Colon (tissue), 2 donors: Measurements from ENCODE around the gene THSD7B.
"Not testable (repeated sequence)": the region's sequence is repeated elsewhere in the genome, so short reads cannot be mapped to it uniquely, and the experiment has no call there.

Source experiments
- FAIRE-seq: peaks from 2 replicates; lab custom pipeline; 2012; peaks lifted over from hg19 to GRCh38; lab: Jason Lieb, UNC
- donor health status: control.
- donor health status: control.

The THSD7B gene, protein sequence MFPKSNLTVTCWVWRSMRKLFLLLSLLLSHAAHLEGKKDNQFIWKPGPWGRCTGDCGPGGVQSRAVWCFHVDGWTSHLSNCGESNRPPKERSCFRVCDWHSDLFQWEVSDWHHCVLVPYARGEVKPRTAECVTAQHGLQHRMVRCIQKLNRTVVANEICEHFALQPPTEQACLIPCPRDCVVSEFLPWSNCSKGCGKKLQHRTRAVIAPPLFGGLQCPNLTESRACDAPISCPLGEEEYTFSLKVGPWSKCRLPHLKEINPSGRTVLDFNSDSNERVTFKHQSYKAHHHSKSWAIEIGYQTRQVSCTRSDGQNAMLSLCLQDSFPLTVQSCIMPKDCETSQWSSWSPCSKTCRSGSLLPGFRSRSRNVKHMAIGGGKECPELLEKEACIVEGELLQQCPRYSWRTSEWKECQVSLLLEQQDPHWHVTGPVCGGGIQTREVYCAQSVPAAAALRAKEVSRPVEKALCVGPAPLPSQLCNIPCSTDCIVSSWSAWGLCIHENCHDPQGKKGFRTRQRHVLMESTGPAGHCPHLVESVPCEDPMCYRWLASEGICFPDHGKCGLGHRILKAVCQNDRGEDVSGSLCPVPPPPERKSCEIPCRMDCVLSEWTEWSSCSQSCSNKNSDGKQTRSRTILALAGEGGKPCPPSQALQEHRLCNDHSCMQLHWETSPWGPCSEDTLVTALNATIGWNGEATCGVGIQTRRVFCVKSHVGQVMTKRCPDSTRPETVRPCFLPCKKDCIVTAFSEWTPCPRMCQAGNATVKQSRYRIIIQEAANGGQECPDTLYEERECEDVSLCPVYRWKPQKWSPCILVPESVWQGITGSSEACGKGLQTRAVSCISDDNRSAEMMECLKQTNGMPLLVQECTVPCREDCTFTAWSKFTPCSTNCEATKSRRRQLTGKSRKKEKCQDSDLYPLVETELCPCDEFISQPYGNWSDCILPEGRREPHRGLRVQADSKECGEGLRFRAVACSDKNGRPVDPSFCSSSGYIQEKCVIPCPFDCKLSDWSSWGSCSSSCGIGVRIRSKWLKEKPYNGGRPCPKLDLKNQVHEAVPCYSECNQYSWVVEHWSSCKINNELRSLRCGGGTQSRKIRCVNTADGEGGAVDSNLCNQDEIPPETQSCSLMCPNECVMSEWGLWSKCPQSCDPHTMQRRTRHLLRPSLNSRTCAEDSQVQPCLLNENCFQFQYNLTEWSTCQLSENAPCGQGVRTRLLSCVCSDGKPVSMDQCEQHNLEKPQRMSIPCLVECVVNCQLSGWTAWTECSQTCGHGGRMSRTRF (N-terminal part only)

DNA sequence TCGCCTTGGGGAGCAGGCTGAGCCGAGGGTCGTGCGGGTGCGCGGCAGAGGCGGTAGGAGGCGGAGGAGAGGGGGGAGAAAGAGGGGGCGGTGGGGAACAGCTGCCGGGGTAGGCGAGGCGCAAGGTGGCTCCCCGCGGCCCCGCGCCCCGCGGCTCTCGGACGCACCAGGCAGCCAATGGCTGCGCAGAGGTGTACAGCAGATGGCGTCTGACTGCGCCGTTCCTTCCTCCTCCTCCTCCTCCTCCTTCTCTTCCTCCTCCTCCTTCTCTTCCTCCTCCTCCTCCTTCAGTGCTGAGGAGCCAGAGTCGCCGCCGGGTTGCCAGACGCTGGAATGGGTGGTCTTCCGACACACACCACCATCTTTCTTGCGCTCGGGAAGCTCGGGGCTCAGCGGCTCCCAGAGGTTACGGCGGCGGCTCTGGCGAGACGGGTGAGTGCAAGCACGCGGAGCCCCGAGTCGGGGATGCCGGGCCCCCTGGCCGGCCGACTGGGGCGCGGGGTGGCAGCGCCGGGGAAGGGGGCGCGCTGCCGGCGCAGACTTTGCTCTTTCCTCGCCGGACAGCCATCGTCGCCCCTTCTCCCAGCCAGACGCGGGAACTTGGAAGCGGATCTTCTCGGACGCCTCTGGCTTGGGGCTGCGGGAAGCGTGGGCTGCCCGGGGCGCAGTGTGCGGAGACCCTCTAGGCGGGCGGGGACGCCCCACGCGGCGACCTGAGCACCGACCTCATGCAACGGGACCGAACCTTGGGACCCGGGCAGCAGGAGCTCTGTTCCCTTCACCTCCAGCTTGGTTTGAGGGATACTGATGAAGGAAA lies at the start of gene THSD7B:
THSD7B (plus strand) TSS at position 290 of the 817 bp plus-strand sequence. CDS start 116,634 bp downstream, outside the sequence.
- FAIRE-seq, result no peak

DNA sequence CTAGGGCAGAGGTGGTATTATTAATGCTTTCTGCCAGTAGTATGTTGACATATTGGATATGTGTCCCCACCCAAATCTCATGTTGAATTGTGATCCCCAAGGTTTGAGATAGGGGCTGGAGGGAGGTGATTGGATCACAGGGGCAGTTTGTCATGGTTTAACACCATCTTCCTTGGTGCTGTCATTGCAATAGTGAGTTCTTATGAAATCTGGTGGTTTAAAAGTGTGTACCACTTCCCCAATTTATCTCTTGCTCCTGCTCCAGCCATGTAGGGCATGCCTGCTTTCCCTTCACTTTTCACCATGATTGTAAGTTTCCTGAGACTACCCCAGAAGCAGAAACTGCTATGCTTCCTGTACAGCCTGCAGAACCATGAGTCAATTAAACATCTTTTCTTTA lies 47.1 kb upstream of the THSD7B start:
- FAIRE-seq, result no peak

DNA sequence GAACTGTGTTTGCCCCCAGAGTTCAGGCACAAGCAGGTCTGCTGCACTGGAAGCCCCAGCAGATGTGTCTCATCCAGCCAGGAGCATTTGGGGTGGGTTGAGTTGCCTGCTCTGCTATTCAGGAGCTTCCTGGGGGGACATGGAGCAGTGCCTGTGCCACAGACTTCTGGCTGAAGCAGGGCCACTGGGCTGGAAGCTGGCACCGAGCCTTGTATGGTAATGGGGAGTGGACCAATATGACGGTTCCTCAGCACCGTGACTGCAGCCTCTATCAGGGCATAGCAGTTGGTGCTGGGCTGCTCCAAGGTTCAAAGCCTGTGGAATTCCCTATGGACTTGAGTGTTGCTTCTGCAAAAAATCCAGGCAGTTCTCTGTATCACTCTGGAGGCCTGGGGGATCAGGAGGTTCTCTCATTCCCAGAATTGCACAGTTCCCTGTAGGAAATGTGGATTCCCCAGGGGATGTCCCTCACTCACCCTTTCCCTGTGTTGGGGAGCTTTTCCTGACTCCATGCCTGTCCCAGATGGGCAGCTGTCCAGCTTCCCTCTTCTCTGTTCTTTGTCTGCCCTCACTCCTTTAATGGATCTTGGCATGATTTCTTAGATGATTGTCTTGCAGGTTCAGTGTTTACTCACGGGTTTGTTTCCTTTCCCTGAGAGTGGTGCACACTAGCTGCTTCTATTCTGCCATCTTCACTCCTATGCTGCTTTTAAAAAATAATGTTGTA lies 37.2 kb upstream of the THSD7B start:
- no peak for FAIRE-seq

DNA sequence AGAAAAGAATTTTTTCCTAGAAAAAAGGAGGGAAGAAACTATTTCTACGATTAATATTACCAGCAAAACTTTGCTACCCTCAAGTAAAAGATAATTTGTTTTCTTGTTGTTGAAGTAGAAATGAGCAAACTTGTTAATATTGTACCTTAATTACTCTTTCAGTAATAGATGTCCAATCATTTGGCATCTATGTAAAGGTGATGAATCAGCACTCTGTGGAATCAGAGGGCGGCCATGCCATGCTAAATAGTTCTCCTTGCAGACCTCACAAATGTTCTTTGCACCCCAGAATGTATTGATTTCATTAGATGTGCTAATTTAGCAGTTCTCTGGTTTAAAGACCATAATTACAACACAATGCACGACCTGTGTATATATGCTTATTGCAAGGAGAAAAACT lies 29.1 kb upstream of the THSD7B start:
- no peak for FAIRE-seq

DNA sequence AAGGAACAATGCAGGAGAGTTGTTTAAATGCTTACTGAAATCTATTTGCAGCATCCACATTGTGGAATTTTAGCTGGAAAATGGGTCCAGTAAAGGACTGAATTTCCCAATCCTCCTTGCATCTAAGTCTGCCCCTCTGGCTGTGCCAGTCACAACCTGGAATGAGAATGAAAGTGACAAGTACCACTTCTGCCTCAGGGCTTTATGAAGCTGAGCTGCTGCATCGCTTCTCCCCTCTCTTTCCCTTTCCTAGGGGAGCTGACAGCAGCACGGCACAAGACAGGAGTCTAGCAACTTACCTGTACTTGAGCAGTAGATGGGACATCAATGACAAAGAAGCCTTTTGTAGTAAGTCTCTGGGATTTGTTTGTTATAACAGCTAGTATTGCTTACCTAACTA lies 27.3 kb upstream of the THSD7B start:
- FAIRE-seq, result no peak

DNA sequence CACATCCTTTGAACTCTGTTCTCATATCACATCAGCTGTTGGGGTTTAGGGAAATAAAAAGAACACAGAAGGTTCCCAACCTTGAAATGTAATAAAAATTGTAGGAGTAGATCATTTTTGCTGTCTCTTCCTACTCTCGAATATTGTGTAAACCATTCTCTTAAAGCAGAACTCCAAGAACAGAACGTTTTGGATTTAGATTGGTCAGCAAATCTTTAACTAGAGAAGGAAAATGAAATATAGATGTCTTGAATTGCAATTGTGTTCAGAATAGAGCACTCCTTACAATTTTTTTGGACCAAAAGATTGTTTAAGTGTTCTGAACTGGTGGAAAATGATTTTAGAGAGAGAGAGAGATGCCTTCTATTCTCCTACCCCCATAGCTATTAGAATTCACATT lies 23.9 kb upstream of the THSD7B start:
- FAIRE-seq, result no peak

DNA sequence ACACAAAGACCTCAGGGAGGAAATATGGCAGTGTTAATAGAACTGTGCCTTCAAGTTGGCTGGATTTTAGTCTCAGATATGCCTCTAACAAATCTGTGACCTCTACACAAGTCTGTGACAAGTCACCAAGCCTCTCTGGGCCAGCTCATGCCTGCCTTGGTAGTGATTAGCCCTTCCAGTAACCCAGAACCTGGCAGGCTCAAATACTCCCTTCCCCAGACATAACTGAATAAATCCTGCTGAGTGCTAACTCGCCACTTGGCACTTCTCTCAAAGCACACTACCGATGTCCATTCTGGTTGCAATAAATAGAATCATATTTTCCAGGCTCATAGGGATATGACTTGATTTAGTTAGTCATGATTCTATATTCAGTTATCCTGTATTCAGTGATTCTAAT lies 15.3 kb upstream of the THSD7B start:
- FAIRE-seq, result no peak

DNA sequence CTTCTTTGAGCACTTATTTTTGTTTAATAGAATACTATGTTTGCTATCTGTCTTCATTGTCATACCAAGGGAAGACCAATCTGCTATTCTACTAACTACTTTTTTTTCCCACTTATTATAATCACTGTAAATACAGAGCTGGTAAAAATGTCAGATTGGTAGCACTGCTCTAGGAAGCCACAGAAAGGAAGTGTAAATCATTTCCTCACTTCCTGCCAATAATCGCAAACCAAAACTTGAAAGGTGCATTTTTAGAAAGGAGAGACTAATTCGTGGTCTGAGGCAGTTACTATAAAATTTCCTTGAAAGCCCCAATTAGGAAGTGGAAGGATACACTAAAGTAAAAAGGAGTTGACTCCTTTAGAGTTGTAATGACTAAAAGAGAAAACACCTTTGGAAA lies 13.9 kb upstream of the THSD7B start:
- FAIRE-seq, result no peak

DNA sequence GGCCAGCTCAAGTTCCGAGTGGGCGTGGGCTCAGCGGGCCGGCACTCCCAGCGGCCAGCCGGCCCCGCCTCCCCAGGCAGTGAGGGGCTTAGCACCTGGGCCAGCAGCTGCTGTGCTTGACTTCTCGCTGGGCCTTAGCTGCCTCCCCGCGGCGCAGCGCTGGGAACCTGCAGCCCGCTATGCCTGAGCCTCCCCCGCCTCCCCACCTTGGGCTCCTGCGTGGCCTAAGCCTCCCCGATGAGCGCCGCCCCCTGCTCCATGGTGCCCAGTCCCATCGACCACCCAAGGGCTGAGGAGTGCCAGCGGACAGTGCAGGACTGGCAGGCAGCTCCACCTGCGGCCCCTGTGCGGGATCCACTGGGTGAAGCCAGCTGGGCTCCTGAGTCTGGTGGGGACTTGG lies 6.8 kb upstream of the THSD7B start:
- FAIRE-seq, result not testable (repeated sequence)

DNA sequence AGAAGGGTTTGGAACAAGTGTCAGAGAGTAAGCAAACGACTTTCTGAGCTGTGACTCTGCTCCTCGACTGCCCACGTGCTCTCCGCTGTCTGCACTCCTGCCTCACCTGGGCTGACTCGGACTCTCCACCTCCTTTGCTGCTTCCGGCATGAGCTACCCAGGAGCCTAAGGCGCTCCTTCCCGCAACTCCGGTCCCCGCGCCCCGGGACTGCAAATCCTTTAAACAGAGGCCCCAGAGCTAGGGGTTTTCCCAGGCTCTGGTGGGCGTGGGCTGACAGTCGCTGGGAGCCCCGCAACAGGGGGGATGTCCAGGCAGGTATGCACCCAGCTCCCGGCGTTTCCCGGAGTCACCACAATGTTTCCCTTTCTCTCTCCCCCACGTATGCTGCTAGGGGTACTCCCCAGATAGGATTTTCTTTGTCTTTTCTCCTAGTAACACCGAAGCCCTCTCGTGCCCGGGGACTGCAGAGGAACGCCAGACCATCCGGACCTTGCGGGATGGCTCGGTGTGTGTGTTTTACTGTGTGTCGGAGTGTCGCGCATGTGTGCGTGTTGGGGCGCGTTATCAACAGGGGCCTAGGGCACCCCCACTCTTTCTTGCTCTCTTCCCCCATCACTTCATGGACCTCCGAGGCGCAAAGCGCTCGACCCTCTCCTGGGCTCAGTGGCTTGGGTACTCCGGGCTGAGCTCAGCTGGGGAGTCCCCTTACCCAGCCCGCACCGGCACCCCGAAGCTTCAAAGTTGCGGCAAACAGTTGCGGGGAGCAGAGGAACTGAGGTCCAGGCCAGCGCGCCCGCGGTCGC lies 691 bp upstream of the THSD7B start:
- FAIRE-seq, result no peak

DNA sequence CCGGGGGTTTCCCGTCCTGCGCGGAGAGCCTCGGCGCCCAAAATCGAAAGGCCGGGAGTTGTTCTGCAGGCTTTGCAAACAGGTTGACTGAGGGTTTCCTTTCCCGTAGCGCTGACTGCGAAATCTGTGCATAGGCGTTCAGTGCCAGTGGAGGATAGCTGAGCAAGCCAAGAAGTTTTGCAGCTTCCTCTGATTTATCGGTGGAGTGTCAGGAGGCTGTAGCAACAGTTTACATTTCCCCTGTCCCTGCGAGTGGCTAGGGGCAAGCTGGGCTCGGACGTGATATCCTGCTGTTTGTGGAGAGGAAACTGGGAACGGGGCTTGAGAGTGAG lies 694 bp downstream of the THSD7B start:
- no peak for FAIRE-seq

DNA sequence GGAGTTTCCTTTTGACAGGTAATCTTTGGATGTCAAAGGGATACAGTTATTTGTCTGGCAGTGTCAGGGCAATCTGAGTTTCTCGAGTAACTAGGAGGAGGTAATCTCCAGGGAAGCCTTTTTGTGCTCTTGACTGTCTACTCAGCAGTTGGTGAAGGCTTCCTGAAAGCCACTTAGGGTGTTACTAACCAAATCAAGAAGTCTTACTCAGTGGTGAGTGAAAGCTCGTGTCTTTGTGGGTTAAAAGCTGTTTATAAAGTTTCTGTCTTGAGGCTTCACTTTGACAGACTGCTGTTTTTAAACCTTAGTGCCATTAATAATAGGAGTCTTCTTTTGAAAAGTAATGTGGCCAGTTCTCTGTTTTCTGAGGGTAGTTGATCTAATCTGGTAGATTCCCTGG lies 1.7 kb downstream of the THSD7B start:
- FAIRE-seq, result no peak

DNA sequence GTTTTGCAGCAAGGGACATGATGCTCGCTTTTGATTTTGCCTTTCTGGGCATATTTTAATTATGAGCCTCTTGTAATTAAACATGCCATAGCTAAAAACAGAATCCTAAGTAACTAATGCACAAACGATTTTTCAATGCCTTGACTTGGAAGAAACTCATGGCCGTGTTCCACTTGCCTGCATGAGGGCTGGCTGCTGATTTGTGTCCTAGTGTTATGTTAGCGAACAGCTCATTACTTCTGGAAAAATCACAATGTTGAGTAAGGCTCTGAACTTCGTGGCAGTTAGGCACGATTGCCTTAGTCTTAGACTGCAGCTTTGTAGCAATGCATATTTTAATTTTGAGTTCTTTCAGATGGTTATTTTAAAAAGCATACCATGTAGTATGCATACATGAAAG lies 4.5 kb downstream of the THSD7B start:
- no peak for FAIRE-seq

DNA sequence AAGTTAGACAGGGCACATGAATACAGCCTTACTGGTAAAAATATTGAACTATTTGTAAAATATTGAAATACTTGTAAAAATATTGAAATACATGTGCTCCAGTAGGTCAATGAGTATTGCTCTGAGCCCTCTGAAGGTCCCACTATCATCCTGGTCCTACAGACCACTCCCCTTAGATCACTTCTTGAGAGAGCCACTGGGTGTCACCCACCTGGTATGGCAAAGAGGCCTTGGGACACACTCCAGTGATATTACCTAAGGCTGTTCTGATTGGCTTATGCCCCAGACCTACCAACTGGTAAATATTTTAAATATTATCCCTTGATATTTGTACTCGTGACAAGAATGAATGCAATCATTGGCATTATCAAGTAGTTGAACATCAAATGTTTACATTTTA lies 5.0 kb downstream of the THSD7B start:
- no peak for FAIRE-seq

DNA sequence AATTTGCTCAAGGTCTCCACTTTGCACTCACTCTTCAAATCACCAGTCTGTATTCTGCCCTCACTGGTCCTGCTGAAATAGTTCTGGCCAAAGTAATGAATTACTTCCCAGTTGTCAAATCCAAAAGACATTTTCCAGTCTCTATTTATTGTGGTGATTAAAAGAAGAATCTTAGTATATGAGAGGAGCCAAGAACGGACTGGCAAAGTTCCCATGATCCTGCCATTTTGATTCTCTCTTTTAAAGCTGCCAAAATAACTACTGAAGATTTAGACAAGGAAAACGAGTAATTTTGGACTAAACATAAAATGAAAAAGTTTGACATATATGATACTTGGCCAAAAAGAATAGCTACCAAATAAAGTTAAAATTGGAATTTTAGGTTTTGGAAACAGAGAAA lies 12.0 kb downstream of the THSD7B start:
- FAIRE-seq, result no peak

DNA sequence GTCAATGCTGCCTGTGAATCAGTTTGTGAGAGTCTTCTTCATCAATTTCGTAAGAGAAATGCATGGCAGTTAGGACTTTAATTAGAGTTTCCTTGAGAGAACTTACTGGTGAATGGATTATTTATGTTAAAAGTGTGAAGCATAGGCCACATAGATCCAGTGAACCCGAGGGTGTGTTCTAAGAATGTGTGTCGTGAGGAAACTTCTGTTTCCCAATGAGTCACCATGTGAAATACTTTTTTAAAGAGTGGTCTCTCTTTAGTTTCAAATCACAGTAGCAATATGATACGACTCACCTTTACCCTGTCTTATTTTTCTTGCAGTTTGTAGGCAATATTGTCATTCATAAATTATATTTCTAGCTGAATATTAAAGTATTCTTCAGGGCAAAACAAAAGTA lies 18.5 kb downstream of the THSD7B start:
- FAIRE-seq, result no peak

DNA sequence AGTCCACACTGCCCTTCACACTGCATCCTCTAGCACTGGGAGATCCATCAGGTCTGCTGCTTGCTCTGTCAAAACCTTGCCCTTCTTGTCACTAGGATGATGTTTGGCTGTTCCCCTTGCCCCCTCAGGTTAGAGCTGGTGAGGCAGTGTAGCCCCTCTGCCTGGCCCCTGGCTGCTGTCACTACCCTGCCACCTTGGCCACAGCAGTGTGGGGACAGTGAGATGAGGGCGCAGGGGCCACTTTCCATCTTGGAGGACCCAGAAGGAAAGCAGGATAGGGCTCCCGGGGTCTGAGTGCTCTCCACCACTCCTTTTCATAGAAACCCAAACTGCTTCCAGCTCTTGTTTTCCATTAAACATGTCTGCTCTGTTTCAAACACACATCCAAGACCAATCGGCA lies 19.9 kb downstream of the THSD7B start:
- no peak for FAIRE-seq

DNA sequence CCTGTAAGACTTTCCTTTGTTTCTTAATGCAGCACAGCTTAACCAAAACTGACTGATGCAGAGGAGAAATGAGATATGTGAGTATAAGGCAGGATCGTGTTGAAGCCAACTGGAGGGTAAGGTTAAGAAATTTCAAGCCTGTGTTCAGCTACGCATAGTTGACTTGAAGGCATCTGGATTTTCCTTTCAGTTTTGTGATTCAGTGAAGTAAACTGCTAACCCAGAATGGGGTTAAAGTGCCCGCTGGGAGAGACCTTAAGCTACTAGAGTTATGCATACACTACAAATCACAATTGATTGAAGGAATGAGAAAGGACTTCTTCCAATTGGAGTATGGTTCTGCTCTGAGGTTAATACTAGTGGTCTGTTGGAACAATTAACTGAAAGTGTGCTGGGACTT lies 22.6 kb downstream of the THSD7B start:
- no peak for FAIRE-seq

DNA sequence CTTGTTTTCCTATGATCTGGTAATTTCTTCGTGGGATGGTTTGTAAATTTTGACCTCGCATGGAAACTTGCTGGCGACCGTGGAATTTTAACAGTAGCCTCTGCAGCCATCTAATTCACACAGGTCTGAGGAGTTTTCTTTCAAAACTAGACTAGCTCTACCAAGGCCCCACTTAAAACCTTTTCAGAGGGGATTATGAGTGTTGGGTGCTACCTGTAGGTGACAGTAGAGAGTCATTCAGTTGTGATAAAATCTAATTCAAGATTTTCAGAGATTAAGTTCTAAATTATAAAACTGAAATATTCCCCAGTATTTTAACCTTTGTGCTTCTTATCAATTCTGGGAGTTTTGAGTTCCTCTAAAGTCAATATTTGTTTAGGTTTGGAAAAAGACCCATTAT lies 31.0 kb downstream of the THSD7B start:
- FAIRE-seq, result no peak

DNA sequence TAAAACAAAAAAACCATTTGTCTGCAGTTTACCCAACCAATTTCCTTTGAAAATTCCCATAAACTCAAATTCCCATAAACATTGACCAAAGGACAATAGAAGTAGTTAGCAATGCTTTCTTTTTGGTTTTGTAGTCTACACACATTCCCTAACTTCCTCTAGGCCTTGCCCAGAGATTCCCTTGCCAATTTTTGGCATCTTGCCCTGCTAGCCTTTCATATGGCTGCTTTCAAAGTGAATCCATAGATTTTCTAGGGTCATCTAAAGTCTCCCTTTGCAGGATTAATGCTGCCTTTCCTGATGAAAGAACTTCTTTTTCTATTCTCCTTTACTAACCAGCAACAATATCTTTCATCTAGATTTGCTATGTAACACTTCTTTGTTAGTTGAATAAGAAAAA lies 33.4 kb downstream of the THSD7B start:
- no peak for FAIRE-seq
